NCI-H345 (cell line): Measurements from ENCODE around the gene OGDHL.

Source experiments
- DNase-seq: peaks from one replicate; lab custom pipeline; 2025; lab: John Stamatoyannopoulos, UW

OGDHL gene

GRCh38 chr10:49688920-49689319 lies 73.2 kb downstream of the OGDHL start:
- no peak for DNase-seq

GRCh38 chr10:49688261-49688846 lies 73.8 kb downstream of the OGDHL start:
- DNase-seq, result no peak

GRCh38 chr10:49686651-49687050 lies 75.5 kb downstream of the OGDHL start:
- DNase-seq, result no peak
